CD1c-positive myeloid dendritic cell (primary cell): ENCODE measurements around the gene WDR59.

ENCODE experiments used
- DNase-seq: peaks from one replicate; pipeline ENCODE4 v3.0.0-alpha.2; 2016; ENCODE audit errors: extremely low spot score

WDR59 gene

DNA sequence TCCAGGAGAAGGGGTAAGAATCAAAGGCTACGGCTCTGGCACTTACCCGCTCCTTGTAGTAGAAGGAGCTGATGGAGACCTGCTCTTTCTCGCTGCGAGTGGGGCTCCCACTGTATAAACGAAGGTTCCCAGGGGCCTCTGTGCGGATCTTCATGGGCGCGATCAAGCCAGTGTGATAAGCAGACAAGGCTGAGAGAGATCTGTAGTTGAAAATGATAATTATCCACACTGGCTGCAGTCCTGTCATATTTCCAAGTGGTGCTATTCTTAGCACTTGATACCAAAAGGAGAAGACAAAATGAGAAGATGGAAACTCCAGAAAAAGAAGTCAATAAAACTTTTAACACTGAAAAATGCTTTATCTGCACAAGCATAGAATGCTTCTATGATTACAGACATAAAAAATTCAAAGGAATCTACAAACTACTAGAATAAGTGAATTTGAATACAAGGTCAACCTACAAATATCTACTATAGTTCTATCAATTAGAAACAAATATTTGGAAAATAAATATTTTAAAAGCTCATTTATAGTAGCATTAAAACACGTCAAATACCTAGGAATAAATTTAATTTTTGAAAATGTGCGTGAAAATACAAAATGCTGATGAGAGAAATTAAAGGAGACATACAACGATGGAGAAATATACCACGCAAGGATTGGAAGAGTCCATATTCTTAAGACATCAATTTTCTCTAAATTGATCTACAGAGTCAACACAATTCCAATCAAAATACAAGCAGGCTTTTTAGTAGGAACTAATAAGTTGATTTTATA is 80.8 kb downstream of the WDR59 start:
- DNase-seq: no peak

DNA sequence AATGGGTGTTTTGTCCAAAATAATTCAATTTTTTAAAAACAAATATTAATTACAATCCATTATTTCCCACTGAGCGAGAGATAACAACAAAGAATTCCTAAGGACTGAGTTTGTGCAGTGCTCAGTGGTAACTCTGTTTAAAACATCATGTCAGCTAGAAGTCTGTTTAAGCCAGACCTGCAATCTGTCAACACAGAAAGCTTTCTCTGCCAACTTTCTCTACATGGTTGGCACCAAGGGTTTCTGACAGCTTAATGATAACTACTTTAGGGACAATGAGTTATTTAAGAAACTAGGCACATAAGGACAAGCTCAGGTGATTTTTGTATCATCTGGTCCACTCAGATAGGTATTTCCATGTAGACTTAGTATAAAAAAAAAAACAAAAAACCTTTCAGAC is 81.8 kb downstream of the WDR59 start:
- no peak for DNase-seq

DNA sequence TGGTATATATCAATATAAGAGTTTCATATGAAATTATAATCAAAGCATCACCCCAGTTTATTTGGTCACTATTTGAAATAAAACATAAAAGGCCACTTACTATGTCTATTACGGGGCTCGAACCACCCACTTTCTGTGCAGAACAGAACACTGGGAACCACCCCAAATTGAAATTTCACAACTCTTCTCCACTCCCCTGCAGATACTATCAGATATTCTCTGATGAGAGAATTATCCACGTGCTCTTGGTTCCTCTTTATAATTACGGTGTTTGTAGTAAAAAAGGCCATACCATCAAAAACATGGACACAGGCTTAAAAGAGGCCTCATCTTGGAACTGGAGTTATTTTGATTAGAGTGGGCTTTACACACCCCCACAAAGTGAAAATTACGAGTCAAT is 82.8 kb downstream of the WDR59 start:
- no peak for DNase-seq

DNA sequence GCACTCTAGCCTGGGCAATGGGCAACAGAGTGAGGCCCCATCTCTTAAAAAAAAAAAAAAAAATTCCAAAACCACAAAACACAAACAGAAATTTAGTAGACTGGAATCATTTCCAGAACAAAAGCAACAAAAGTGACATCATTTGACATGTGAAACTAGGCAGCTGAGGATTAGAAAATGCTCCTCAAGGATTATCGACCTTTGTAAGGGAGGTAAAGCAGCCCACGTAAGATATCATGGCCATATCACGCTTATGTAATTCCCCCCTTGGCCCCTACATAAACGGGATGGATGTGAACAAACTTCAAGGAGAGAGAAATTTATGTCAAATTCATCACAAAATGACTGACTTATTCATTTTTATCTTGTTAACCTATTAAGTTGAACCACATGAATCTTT is 83.3 kb downstream of the WDR59 start:
- DNase-seq: no peak

DNA sequence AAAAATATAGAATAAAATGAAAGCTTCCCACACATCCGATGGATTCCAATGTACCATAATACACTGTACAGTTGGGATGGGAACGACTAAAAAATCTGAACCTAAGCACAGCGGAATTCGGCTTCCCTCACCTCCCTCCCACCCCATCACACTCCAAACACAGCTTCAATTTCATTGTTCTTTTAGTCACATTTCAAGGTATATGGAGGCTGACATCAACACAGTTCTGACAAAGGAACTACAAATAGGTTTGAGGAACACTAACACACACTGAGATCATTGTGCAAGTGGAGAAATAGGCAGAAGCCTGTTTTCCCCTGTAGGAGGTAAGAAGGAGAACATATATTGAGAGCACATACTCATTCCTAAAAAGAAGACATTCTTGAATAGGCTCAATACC is 85.1 kb downstream of the WDR59 start:
- no peak for DNase-seq

DNA sequence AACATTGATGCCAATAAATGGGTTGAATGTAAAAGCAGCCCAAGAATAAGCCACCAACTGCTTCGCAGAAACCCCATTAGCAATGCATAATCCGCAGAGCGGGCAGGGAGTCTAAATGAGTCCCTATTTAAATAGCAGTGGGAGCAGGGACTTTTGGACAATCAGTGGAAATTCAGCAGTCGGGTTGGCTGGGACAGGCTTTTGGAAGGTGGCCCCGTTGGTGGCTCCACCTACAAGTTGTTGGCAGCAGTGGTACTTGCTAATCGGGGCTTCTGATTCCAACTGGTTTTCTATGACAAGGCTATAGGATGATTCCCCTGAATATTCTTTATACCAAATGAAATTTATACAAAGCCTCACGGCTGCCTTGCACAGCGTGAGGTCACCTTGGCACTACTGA is 86.3 kb downstream of the WDR59 start:
- DNase-seq: no peak

DNA sequence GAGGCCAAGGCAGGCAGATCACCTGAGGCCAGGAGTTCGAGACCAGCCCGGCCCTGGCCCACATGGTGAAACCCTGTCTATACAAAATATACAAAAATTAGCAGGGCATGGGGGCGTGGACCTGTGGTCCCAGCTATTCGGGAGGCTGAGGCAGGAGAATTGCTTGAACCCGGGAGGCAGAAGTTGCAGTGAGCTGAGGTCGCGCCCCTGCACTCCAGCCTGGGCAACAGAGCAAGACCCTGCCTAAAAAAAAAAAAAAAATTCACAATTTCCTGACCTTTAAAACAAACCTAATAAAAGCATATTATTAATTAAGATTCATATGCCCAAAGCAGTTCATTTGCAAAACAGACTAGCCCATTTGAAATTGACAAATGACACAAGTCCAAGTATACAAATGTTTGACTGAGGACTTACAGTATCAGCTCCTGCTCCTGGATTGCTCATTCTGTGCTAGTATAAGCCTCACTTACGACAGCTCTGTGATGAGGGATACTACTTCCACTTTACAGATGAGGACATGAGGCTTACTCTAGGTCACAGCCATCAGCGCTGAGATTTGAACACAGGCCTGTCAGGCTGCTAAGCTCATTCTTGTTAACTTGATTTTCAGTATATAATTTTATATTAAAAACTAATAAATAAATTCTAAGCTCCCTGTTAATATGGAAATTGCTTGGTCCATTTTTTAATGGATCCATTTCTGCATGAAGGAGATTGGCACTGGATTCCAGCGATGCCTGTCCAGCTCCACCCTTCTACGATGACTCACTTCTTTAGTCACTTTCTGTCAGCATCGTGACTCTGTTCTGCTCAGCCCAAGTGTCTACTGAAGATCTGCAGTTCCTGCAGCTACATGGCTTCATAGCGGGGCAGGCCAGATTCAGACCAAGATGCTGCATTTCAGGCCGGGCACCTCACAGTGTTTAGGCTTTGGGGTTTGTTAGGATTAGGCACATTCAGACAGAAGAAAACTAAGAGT is 88.2 kb downstream of the WDR59 start:
- DNase-seq: no peak

DNA sequence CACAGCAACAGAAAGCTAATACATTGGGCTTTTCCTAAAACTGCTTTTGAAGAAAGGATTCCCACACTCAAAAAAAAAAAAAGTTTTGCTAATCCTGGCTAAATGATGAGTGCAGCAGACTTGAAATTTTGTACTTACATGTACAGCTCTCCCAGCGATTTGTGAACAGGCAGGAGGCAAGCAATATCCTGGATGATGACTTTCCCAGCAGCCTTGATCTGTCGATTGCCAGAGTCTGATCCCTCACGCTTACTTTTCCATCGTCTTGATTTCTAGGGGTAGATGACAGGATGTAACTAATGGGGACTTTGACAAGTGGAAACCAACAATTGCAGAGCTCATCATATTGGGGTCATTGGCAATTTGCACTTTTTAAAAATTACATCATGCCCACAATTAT is 91.4 kb downstream of the WDR59 start:
- no peak for DNase-seq

DNA sequence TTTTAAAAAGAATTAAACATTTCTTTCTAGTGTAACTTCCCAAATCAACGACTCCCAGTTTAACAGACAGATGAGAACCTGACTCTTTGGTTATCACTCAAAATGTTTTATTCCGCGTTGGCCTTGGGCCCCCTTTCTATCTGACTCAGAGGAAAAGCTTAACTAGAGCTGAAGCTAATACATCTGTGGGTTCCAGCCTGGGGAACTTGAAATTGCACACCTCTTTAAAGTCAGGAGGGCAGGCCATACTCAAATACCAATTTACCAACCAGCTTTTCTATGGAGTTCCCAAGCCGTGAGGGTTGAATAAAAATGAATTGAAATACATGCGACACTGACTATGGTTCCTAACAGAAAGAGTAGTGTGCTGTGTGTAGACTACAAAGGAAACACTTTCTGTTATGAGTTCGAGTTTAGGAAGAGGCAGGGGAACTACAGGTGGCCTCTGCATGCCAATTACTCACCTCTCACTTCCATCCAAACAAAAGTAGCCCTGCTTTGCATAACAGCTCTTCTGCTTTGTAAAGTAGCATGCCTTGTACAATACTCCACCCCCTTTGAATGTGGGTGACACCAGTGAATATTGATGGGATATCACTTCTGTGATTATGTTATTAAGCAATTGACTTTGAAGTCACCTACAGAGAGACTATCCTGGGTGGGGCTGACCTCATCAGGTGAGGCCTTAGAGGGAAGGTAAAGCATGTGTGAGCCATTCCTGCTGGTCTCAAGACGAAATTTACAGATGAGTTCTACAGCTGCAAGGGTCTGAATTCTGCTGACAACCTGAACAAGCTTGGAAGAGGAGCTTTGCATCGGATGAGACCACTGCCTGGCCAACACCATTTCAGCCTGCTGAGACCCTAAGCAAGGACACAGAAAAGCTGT is 92.1 kb downstream of the WDR59 start:
- no peak for DNase-seq

DNA sequence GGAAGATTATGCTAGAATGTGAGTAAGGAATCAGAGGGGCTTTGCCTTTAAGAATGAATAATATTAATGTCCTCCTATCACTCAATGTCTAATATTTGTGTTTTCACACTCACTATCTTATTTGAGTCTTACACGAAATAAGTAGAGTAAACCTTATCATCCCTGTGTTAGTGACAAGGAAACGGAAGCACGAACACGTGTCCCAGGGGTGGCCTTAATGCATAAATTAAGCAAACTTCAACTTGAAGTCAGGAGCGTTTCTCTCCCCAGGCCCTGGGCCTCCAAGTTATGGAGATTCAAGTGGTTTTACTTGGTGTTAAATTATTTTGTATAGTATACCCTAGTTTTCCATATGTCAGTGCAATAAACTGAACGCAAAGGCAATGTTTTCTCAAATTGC is 96.0 kb downstream of the WDR59 start:
- DNase-seq: no peak

DNA sequence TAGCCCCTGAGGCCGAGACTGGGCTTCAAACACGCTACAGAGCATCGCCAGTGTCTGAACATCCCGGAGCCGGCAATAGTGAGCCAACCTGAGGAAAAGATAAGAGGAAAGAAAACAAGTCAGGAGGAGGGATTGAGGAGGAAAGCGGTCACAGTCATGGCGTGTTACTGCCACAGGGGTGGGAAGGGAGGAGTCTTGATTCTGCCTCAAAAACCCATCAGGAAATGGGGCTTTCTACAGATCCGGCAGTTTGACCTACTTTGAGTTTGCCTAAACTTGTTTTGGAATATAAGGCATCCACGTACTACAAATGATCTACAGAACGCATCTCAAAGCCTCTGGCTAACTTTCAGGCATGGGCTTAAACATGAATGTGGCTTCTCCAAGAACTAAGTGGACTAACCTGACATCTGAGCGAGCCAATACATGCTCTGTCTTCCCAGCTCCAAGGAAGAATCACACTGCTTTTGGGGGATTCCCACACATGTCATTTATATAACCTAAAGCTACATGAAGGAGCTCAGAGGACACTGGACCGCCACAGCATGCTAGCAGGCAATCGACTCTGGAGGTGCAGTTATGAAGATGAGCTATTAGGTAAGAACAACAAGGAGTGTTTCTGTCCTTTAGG is 96.6 kb downstream of the WDR59 start:
- no peak for DNase-seq

DNA sequence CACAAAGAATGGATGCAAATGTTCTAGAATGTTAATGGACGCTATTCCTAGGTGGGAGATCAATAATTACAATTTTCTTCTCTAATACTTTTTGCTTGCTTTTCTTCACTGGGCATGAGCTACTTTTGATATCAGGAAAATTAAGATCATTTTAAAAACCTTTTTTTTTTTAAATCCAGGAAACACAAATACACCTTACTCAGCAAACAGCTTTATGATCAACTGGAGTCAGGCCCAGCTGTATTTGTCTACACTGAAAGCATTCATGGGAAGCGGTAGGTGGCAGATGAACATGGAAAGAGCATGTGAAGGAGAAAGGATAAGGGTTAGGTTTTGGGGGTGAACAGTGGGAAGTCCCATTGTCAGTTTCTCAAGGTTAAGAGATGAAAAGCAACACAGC is 97.8 kb downstream of the WDR59 start:
- DNase-seq: no peak

DNA sequence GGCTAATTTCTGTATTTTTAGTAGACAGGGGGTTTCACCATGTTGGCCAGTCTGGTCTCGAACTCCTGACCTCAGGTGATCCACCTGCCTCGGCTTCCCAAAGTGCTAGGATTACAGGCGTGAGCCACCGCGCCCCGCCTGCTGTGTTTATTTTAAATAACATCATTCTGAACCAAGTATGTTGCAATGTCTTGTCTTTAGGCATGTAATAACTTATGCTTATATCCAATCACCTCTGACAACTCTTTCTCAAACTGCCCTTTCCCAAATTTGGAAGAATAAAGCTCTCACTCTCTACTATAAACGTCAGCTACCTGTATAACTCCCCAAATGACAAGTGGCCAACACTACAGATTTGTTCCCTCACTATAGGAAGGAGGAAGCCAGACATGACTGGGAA is 107.2 kb downstream of the WDR59 start:
- no peak for DNase-seq

DNA sequence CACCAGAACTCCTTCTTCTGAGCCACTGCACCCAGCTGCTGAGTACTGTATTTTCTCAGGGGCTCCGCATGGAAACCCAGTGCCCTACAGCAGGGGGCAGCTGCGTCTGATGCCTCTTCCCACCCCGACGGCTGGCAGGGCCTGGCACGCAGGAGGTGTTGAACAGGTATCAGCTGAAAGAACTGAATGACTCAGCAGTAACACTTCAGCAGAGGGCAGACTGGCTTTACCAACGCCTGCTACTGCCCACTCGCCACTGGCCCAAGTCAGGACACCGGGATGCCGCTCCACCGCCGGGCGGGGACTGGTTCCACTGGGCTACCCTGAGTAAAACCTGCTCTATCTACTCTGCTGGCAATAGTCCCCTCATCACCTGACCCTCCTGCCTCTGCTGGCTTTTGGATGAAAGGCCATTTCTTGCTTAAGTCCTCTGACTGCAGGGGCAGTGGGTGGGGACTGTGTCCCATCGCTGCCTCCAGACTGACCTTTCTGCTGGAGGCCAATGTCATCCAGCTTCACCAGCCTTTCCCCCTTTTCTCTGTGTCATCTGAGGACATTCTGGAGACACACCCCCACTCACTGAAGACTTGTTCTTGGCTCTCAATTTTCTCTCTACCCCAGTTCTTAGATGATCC is 109.9 kb downstream of the WDR59 start:
- DNase-seq: no peak

DNA sequence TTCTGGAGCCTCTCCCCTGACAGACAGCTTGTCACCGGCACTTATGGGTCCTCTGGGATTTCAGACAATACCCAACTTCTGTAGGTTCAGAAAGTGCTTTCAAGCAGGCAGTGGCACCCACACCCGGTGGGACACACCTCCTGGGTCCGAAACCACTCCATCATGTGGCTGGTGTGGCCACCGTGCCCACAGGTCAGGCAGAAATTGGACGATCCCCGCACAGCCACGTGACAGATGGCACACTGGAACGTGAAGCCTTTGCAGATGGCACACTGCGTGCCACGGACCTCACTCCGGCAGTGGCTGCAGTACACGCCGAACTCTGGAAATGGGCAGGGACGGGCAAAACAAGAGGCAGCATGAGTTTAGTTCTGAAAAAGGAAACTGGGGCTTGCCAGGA is 110.8 kb downstream of the WDR59 start:
- no peak for DNase-seq

DNA sequence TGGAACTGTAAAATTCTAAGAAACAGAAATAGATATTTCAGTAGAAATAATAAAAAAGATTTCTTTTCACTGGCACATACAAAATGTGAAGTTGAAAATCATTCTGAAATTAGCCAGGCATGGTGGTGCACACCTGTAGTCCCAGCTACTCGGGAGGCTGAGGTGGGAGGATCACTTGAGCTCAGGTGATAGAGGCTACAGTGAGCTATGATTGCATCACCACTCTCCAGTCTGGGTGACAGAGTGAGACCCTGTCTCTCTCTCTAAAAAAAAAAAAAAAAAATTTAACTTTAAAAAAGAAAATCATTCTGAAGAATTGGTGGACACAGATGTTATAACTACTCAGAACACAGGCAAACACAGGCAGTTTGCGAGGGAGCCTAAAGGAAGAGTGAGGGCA is 112.6 kb downstream of the WDR59 start:
- no peak for DNase-seq

DNA sequence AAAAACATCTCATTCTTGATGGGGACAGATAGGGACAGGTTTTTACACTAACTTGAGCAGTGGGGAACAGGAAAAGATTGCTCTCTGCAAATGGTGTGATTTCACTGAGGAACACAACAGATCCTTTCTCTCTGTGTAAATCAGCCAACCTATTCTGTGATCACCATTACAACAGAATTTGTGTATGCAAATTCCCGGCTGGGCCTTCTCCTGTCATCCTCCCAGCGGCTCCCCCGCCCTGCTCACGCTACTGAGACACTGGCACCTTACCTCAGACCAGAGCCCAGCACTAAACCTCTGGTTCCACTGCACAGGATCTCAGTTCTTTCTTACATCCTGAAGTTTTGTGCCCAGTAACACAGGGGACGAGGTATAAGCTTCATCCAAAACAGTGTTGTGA is 113.3 kb downstream of the WDR59 start:
- DNase-seq: no peak

DNA sequence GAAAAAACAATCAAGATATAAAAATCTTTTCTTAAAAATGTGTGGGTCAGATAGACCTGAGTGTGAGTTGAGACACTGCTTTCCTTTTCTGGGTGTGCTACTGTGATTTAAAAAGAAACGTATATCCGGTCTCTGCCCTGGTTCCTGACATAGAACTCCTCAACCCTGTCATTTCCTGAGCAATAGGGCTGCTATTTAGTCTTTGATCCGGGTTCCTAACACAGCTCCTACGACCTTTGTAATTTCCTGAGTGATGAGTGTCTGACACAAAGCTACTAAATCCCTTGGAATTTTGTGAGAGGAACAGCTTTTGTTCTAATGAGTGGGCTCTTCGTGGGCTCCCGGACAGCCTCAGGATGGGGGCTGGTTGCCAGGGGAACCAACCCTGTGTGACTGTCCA is 116.4 kb downstream of the WDR59 start:
- no peak for DNase-seq

DNA sequence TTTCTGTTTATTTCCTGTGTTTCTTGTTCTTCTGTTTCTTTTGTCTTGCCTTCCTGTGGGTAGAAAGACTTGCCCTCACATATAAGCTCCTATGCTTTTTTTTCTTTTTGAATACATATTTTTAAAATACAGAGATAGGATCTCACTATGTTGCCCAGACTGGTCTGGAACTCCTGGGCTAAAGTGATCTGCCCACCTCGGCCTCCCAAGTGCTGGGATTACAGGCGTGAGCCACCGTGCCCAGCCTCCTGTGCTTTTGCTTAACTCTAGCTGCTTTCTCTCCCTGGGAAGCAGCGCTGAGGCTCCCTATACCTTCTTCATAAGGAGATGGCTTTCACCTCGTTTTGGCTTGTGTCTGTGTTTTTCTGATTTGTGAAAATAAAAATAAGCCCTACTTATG is 116.9 kb downstream of the WDR59 start:
- DNase-seq: no peak

DNA sequence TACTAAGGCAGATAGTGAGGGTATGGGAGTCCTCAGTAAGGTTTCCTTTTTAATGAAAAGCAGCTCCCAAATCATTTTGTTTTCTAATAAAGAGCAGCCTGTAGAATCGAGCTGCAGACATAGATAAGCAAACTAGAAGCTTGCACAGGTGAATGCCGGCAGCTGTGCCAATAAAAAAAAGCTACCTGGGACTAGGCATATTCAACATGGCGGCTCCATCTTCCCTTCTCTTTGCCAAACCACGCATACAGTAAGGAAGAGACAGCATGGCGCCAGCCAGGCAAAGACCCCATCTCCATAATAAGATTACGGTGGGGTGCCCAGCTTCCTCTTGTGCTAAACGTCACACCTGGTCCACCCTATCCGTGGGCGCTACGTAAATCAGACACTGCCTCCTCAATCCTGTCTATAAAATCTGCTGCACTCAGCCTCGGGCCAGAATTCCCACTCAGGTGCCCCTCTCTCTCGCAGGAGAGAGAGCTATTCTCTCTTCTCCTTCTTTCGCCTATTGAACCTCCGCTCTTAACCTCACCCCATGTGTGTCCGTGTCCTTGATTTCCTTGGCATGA is 117.6 kb downstream of the WDR59 start:
- no peak for DNase-seq
